B cell (primary cell): Measurements from ENCODE around the gene GLI3. TPM values are rescaled to one million over a fixed set of nuclear protein-coding genes. Genes with fewer than 3 reads are reported as not detected.

Experiments used
- ATAC-seq: fragments of 200-7000 bp; cut with Tn5 transposase; one replicate; pipeline ENCODE4 v1.10.0; 2021; ENCODE audit warnings: low read depth, mild to moderate bottlenecking, moderate number of reproducible peaks, moderate library complexity
- CTCF ChIA-PET: fragments of 350-600 bp; sonication (Branson Sonifier 250); formaldehyde crosslinking; loops from one replicate; lab custom pipeline; 2021; ENCODE audit warnings: antibody characterized with exemption, inconsistent platforms; lab: Charles Lee
- POLR2A ChIA-PET: fragments of 350-600 bp; sonication (Branson Sonifier 250); formaldehyde crosslinking; loops from one replicate; lab custom pipeline; 2021; ENCODE audit warnings: antibody characterized with exemption; lab: Charles Lee
- DNase-seq: peaks from one replicate; pipeline ENCODE4 v3.0.0; 2013
- H2AFZ ChIP-seq: 2 replicates; pipeline ENCODE4 v1.6.1; 2012; ENCODE audit warnings: mild to moderate bottlenecking, low read depth, low read length; ENCODE audit not compliant: insufficient read depth, poor library complexity, severe bottlenecking
- H3K27ac ChIP-seq, 2 donors: 1 replicate in 1 of 2; 2 replicates in 1 of 2; pipeline ENCODE4 v1.5.1; 2012 to 2013; ENCODE audit warnings: low read length in 2 of 2, mild to moderate bottlenecking in 2 of 2, moderate library complexity in 1 of 2
- H3K27me3 ChIP-seq, 4 experiments: fragments of 200-600 bp in 1 of 4; sonication (generic) in 1 of 4; replicated peaks in 1 of 4; 1 replicate in 2 of 4; 2 replicates in 2 of 4; pipeline versions ENCODE4 v1.6.1 to v1.7.0; 2013 to 2016; ENCODE audit warnings: low read length in 3 of 4, mild to moderate bottlenecking in 2 of 4, mixed read lengths in 1 of 4, moderate library complexity in 1 of 4; ENCODE audit not compliant: insufficient read depth in 4 of 4, control insufficient read depth in 3 of 4; ENCODE audit errors: control extremely low read depth in 1 of 4
- H3K36me3 ChIP-seq, 2 experiments: replicated peaks in 1 of 2; 1 replicate in 1 of 2; 2 replicates in 1 of 2; pipeline versions ENCODE4 v1.6.1 to v1.7.1; 2013; ENCODE audit warnings: low read length in 1 of 2; ENCODE audit not compliant: insufficient read depth in 2 of 2, control insufficient read depth in 1 of 2; ENCODE audit errors: control extremely low read depth in 1 of 2, extremely low read depth in 1 of 2
- H3K4me1 ChIP-seq, 2 donors: fragments of 200-600 bp in 1 of 2; sonication (generic) in 1 of 2; 1 replicate in 1 of 2; 2 replicates in 1 of 2; pipeline versions ENCODE4 v1.5.1 to v1.6.1; 2013 to 2017; ENCODE audit warnings: low read length in 2 of 2; ENCODE audit not compliant: control insufficient read depth in 2 of 2, insufficient read depth in 2 of 2
- H3K4me2 ChIP-seq: replicated peaks from 2 replicates; pipeline ENCODE3; 2012; ENCODE audit warnings: mild to moderate bottlenecking, low read depth, low read length; ENCODE audit not compliant: poor library complexity, severe bottlenecking
- H3K4me3 ChIP-seq, 5 experiments: fragments of 200-600 bp in 1 of 5; sonication (generic) in 1 of 5; 1 replicate in 3 of 5; 2 replicates in 2 of 5; pipeline versions ENCODE4 v1.5.1 to v1.7.0; 2011 to 2016; ENCODE audit warnings: low read length in 4 of 5, mild to moderate bottlenecking in 4 of 5, low read depth in 2 of 5, control low read depth in 1 of 5, moderate library complexity in 1 of 5; ENCODE audit not compliant: insufficient read depth in 1 of 5; ENCODE audit errors: control extremely low read depth in 1 of 5, extremely low read depth in 1 of 5
- H3K79me2 ChIP-seq: fragments of 200-600 bp; sonication (generic); one replicate; pipeline ENCODE4 v1.6.0; 2016; ENCODE audit warnings: low read length; ENCODE audit not compliant: control insufficient read depth, insufficient read depth
- H3K9ac ChIP-seq: fragments of 200-600 bp; sonication (generic); 2 replicates; pipeline ENCODE4 v1.6.1; 2017; ENCODE audit warnings: mild to moderate bottlenecking, low read length, moderate library complexity
- H3K9me3 ChIP-seq, 3 donors: one replicate each; pipeline versions ENCODE4 v1.6.1 to v1.7.1; 2013; ENCODE audit warnings: low read length in 2 of 3; ENCODE audit not compliant: control insufficient read depth in 2 of 3, insufficient read depth in 1 of 3; ENCODE audit errors: control extremely low read depth in 1 of 3
- H4K20me1 ChIP-seq: 2 replicates; pipeline ENCODE4 v1.6.0; 2012; ENCODE audit warnings: mild to moderate bottlenecking, low read length; ENCODE audit not compliant: insufficient read depth, control insufficient read depth, poor library complexity, severe bottlenecking
- H3K27ac Mint-ChIP-seq: one replicate; pipeline ENCODE4 v1.8.0; 2021; ENCODE audit warnings: mixed read lengths
- H3K27me3 Mint-ChIP-seq: one replicate; pipeline ENCODE4 v1.8.0; 2021; ENCODE audit warnings: mixed read lengths
- H3K4me1 Mint-ChIP-seq: one replicate; pipeline ENCODE4 v1.8.0; 2021; ENCODE audit warnings: mixed read lengths
- H3K4me3 Mint-ChIP-seq: one replicate; pipeline ENCODE4 v1.8.0; 2021; ENCODE audit warnings: mixed read lengths
- H3K9me3 Mint-ChIP-seq: one replicate; pipeline ENCODE4 v1.8.0; 2022; ENCODE audit warnings: mixed read lengths; ENCODE audit not compliant: insufficient read depth
- EZH2 ChIP-seq: IDR thresholded peaks from 2 replicates; pipeline ENCODE4 v1.6.1; 2012; ENCODE audit warnings: borderline replicate concordance, low read depth, mild to moderate bottlenecking, moderate library complexity, low read length; ENCODE audit not compliant: insufficient read depth, poor library complexity, severe bottlenecking
- WGBS: methylation state at CpG from one replicate; pipeline ENCODE4 v1.1.5; 2013; ENCODE audit warnings: missing lambda C conversion rate; ENCODE audit not compliant: insufficient coverage; 5-methylcytosine and 5-hydroxymethylcytosine counted together
- intact Hi-C: fragments of 100-400 bp; cut with micrococcal nuclease; formaldehyde crosslinking; loops from one replicate; pipeline ENCODE4 v1.10.0; 2022
- polyA plus RNA-seq: library from polyadenylated mRNA; depleted of rRNA; stranded (reverse); fragments of >200 nt; gene quantifications from 2 replicates; pipeline ENCODE4 v1.2.3, GENCODE V29; 2012
- total RNA-seq, 2 donors: library from RNA; stranded (reverse); fragments of 120-200 nt in 1 of 2; gene quantifications; 1 replicate in 1 of 2; 2 replicates in 1 of 2; pipeline versions ENCODE4 v1.2.3 to v1.2.4, GENCODE V29; 2013 to 2022
- TF ChIP-seq, protein P1 (sequence below): fragments of 200-600 bp; IDR thresholded peaks from one replicate; pipeline ENCODE4 v1.8.0; 2022; ENCODE audit warnings: antibody characterized with exemption, mild to moderate bottlenecking

GLI3 gene
- total and polyA plus RNA-seq, 2 donors (not counting 1 experiment from before 2014, with no cell fraction given), result not detected

DNA sequence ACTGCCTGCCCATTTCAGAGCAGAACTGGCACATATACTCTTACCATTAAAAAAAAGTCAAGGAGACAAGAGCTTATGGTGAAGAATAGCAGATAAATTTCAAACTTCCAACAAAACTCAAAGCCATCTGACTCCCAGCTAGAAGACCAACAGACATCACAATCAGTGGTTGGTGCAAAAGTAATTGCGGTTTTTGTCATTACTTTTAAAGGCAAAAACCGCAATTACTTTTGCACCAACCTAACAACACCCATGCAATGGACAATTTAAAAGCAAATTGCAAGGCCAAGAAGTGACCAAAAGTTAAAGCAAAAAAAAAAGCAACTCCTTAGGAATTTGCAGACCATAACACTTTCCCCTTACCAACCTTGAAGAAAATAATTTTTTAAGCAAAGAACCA, 18.8 kb downstream of the GLI3 start:
- no peaks in the 10 kb centered on the region for H3K9me3 ChIP-seq
- H3K79me2 ChIP-seq, result no peaks in the 10 kb centered on the region
- CTCF ChIA-PET, result no interaction called here
- H2AFZ ChIP-seq, result no peak overlapping the region
- H3K9me3 Mint-ChIP-seq, result no peaks in the 10 kb centered on the region
- TF ChIP-seq EZH2, result no peak
- TF ChIP-seq, protein P1, sequence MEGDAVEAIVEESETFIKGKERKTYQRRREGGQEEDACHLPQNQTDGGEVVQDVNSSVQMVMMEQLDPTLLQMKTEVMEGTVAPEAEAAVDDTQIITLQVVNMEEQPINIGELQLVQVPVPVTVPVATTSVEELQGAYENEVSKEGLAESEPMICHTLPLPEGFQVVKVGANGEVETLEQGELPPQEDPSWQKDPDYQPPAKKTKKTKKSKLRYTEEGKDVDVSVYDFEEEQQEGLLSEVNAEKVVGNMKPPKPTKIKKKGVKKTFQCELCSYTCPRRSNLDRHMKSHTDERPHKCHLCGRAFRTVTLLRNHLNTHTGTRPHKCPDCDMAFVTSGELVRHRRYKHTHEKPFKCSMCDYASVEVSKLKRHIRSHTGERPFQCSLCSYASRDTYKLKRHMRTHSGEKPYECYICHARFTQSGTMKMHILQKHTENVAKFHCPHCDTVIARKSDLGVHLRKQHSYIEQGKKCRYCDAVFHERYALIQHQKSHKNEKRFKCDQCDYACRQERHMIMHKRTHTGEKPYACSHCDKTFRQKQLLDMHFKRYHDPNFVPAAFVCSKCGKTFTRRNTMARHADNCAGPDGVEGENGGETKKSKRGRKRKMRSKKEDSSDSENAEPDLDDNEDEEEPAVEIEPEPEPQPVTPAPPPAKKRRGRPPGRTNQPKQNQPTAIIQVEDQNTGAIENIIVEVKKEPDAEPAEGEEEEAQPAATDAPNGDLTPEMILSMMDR, result no peak
- peaks cover 16% of the 10 kb centered on the region for H3K27me3 Mint-ChIP-seq
- no peak overlapping the region for H3K27ac ChIP-seq
- H3K9ac ChIP-seq, result no peak overlapping the region
- no CpG with 5 or more reads among the region's 2 CpGs for WGBS
- H3K4me1 Mint-ChIP-seq, result no peaks in the 10 kb centered on the region
- no peak overlapping the region for H3K4me3 ChIP-seq
- H3K4me2 ChIP-seq, result no peak overlapping the region
- intact Hi-C loops, result no loop called here
- H3K4me1 ChIP-seq, result no peaks in the 10 kb centered on the region
- H3K36me3 ChIP-seq, result no peaks in the 10 kb centered on the region
- POLR2A ChIA-PET, result no interaction called here
- no peaks in the 10 kb centered on the region for H3K27me3 ChIP-seq
- H3K4me3 Mint-ChIP-seq, result no peak overlapping the region
- ATAC-seq (no peak), DNase-seq (no peak)
- no peaks in the 10 kb centered on the region for H4K20me1 ChIP-seq
- no peak overlapping the region for H3K27ac Mint-ChIP-seq

DNA sequence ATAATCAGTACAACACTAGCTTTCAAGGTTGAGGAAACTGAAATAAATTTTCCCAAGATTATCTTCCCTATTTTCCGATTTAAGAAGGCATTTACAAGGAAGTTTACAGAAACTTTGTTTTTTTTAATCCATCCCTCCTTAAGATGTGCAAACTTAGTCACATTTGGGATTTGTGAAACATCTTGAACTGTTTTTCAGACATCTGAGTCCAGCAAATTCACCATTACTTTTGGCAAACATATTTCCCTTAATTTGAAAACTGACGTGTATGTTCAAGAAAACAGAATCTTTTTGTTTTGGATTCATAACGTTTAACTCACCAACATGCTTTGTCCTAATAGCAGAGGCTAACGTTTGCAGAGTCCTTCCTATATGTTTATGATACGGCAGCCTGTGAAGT, 19.5 kb downstream of the GLI3 start:
- H3K4me1 ChIP-seq, result no peaks in the 10 kb centered on the region
- no peaks in the 10 kb centered on the region for H3K4me1 Mint-ChIP-seq
- DNase-seq (no peak), ATAC-seq (no peak)
- H3K36me3 ChIP-seq, result no peaks in the 10 kb centered on the region
- no peak overlapping the region for H3K4me3 ChIP-seq
- H3K9me3 Mint-ChIP-seq, result no peaks in the 10 kb centered on the region
- H4K20me1 ChIP-seq, result no peaks in the 10 kb centered on the region
- no peak overlapping the region for H3K27ac ChIP-seq
- intact Hi-C loops, result no loop called here
- ChIA-PET POLR2A (no interaction called here), CTCF (no interaction called here)
- H3K27me3 ChIP-seq, result no peaks in the 10 kb centered on the region
- H3K4me3 Mint-ChIP-seq, result no peak overlapping the region
- WGBS, result 94% methylated on average over 3 of the region's 5 CpGs
- H3K4me2 ChIP-seq, result no peak overlapping the region
- no peaks in the 10 kb centered on the region for H3K79me2 ChIP-seq
- no peak overlapping the region for H3K9ac ChIP-seq
- H3K27me3 Mint-ChIP-seq, result peaks cover 16% of the 10 kb centered on the region
- no peak for TF ChIP-seq EZH2
- TF ChIP-seq, protein P1, result no peak
- H3K9me3 ChIP-seq, result no peaks in the 10 kb centered on the region
- no peak overlapping the region for H2AFZ ChIP-seq
- no peak overlapping the region for H3K27ac Mint-ChIP-seq
